ENCODE results near the gene COL5A2.
A peak's percentile ranks its signal among the peaks of the same experiment; 100 is the strongest.

COL5A2 gene

DNA sequence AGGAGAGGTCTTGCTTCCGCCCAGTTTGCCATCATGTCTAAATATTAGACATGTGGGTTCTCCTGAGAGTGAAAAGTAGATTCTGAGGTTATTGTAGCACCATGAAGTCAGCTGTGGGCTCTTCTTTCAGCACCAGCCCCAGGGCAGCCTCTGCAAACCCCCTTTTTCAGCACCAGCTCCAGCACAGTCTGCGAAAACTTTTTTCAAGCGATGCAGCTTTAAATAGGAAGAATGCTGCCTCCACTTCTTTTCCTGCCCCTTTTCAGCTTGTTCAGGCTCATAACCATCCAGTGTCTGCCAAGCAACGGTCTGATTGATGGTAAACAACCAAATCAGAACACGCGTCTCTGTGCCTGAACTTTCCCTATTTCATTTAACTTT lies at the start of gene COL5A2:
Gene COL5A2 (minus strand): TSS at position 192 of the 381 bp plus-strand sequence. CDS start 157 bp downstream, at position 35.
- peak; percentile 85 for DNase-seq (ENCODE audit: low spot score)

DNA sequence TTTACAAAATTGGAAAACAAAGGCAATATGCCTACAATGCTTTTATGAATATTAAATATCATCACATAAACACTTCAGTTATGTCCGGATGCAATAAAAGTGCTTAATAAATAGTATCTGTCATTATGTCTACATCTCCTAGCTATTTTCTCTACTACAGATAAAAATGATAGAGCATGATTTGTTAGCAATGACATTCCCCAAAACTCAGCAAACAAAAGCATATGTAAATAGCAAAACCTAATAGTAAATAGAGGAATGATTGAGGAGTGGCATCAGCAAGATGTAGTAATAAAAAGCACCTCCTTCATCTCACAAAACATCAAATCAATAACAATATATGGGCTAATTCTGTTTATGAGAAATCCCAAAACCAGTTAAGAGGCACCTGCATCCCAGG lies 46.5 kb upstream of the COL5A2 start:
- DNase-seq (ENCODE audit: low spot score): no peak

- DNase-seq (ENCODE audit: low spot score): no peak
Observed at GRCh38 chr2:189225032-189225431, 45.5 kb upstream of the COL5A2 start.

- DNase-seq (ENCODE audit: low spot score): no peak
Observed at GRCh38 chr2:189222468-189223105, 43.0 kb upstream of the COL5A2 start.

- no peak for DNase-seq (ENCODE audit: low spot score)
Observed at GRCh38 chr2:189221811-189222467, 42.4 kb upstream of the COL5A2 start.

DNA sequence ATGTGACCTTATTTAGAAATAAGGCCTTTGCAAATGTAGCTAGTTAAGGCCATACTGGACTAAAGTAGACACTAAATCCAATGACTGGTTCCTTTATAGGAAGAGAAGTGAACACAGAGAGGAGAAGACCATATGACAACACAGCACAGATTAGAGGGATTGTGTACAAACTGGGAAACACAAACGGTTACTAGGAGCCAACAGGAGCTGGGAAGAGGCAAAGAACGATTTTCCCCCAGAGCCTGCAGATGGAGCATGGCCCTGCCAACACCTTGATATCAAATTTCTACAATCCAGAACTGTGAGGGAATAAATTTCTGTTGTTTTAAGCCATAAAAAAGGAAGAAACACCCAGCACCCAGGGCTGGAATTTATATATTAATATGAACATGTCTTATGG lies 38.7 kb upstream of the COL5A2 start:
- DNase-seq (ENCODE audit: low spot score): no peak

GRCh38 chr2:189217541-189217940 lies 38.0 kb upstream of the COL5A2 start:
- no peak for DNase-seq (ENCODE audit: low spot score)

DNA sequence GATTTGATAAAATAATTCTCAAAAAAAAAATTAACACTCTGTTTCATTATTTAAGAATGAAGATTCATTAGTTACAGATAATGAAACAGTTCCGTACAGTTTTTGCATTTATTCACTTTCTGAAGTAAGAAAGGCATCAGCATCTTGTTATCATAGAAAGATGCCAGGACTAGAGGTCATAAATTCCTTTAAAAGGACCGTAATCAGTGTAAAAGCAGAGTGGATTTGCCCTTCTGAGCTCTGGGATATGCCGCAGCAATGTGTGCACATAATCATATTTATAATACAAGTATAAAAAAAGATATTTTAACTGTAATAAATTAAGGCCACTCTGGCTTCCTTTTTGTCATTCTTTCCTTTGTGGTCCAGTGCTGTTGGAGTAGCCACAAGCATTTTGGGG lies 37.5 kb upstream of the COL5A2 start:
- DNase-seq (ENCODE audit: low spot score): no peak

DNA sequence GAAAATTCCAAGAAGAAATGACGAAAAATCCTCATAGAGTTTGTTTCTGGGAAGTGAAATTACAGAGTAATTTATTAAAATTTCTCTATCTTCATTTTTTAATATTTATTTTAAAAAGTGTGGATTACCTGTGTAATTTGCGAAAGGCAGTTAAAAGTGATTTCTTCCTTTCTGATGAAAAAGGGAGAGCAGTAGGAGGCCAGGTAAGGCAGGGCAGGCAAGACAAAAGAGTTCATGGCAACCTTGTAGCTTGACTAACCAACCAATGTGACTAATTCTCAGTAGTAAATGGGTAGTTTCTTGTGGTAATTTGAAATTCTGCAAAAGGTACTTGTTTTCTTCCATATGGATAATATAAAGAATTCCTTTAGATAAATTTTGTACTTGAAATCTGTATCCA lies 34.9 kb upstream of the COL5A2 start:
- DNase-seq (ENCODE audit: low spot score): no peak

- DNase-seq (ENCODE audit: low spot score): no peak
Observed at GRCh38 chr2:189213250-189213649, 33.7 kb upstream of the COL5A2 start.

- peak; percentile 67 for DNase-seq (ENCODE audit: low spot score)
Observed at GRCh38 chr2:189210250-189211087, 30.9 kb upstream of the COL5A2 start.

DNA sequence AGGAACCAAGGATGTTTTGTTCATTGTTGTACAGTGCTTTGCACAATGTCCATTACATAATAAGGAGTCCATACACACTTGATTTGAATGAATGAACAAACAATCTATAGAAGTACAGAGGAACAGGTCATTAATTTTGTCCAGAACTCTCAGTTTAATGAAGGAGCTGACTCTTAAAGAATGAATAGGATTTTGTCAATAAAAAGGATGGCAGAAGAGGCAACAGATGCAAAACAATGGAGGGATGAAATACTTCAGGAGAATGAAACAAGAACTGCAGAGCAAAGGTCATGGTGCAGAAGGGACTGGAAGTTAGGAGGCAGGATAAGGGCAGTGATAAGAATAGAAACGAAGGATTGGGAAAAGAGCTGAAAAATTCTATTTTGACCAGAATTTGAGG lies 28.7 kb upstream of the COL5A2 start:
- no peak for DNase-seq (ENCODE audit: low spot score)

GRCh38 chr2:189204322-189204941 lies 24.9 kb upstream of the COL5A2 start:
- no peak for DNase-seq (ENCODE audit: low spot score)

GRCh38 chr2:189203177-189203799 lies 23.7 kb upstream of the COL5A2 start:
- DNase-seq (ENCODE audit: low spot score): no peak

GRCh38 chr2:189199797-189200196 lies 20.2 kb upstream of the COL5A2 start:
- no peak for DNase-seq (ENCODE audit: low spot score)

- no peak for DNase-seq (ENCODE audit: low spot score)
Observed at GRCh38 chr2:189192766-189193165, 13.2 kb upstream of the COL5A2 start.

- DNase-seq (ENCODE audit: low spot score): no peak
Observed at GRCh38 chr2:189191766-189192165, 12.2 kb upstream of the COL5A2 start.

DNA sequence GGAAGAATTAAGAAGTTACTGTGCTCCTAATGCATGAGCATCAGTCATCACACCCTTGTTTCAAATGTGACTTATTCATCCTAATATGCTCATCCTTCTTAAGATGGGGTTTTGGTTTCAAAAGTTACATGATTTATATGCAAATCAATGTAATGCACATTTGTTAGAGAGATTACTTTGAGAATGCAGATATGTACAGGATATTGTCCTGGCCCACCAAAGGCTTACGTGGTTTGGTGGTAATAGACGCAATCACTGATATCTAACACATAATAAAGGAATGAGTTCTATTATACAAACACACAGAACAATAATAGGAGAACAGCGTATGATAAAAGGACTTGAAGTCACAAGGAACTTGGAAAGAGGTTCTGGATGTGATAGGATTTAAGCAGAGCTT lies 11.1 kb upstream of the COL5A2 start:
- no peak for DNase-seq (ENCODE audit: low spot score)

- DNase-seq (ENCODE audit: low spot score): no peak
Observed at GRCh38 chr2:189188115-189188805, 8.7 kb upstream of the COL5A2 start.

DNA sequence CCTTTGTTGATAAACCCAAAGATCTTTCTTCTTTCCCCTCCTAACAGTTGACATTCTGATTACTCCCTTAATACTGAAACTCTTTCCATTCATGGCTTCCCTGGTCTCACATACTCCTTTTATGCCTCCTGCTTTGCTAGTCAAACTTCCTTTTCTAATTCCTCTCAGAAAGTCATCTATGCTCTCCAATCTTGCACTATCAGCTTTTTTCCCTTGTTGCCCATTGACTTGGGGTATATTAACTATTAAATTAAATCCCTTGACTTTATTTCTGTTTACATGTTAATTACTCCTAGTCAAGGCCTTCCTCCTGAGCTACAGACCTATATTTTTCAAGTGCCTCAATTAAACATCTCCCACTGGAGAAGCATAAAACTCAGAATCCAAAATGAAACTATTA lies 3.6 kb upstream of the COL5A2 start:
- no peak for DNase-seq (ENCODE audit: low spot score)

GRCh38 chr2:189181706-189182105 lies 2.1 kb upstream of the COL5A2 start:
- no peak for DNase-seq (ENCODE audit: low spot score)

Measured in left forelimb (tissue), 1 donor.